LNCaP clone FGC (cell line): Measurements from ENCODE around the gene KRT31.
"Not testable (repeated sequence)": the region's sequence is repeated elsewhere in the genome, so short reads cannot be mapped to it uniquely, and the experiment has no call there.

Source experiments
- DNase-seq: peaks from one replicate; pipeline ENCODE4 v3.0.0-alpha.2; 2011; ENCODE audit warnings: low read depth
- H3K4me3 ChIP-seq: 2 replicates; pipeline ENCODE4 v1.5.1; 2011; ENCODE audit warnings: mild to moderate bottlenecking, low read depth, low read length, control low read depth
- CTCF ChIP-seq: IDR thresholded peaks from 2 replicates; pipeline ENCODE4 v1.5.1; 2012; ENCODE audit warnings: mild to moderate bottlenecking; ENCODE audit not compliant: control insufficient read depth, insufficient read depth; ENCODE audit errors: extremely low read depth

KRT31 gene

GRCh38 chr17:41390411-41390938 lies 6.9 kb downstream of the KRT31 start:
- no peak for TF ChIP-seq CTCF
- no peak for DNase-seq
- H3K4me3 ChIP-seq: no peak overlapping the region

DNA sequence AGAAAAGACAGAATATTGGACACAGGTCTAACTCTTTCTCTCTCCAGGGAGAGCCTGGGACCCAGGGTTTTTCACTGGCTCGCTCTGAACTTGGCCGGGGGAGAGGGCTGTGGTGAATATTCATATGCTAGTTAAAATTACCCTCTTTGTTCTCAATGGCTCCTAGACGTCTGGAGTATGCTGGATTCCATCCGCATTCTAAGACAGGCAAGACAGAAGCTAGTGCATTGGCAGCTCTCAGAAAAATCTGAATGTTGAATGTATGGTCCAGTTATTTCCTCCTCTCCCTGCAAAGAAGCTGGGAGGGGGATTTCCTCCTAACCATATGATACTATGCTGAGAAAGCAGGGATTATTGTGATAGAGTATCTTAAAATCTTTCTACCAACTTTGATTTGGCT lies 9.7 kb downstream of the KRT31 start:
- no peak for DNase-seq
- no peak for TF ChIP-seq CTCF
- H3K4me3 ChIP-seq: no peak overlapping the region

DNA sequence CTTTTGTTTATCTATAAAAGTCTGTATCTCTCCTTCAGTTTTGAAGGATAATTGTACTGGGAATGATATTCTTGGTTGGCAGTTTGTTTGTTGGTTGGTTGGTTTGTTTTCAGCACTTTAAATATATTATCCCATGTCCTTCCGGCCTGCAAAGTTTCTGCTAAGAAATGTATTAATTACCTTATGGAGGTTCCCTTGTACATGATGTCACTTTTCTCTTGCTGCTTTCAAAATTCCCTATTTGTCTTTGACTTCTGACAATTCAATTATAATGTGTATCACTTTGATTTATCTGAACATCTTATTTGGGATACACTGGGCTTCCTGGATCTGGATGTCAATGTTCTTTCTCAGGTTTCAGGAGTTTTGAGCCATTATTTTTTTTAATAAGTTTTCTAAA lies 11.2 kb downstream of the KRT31 start:
- no peak for TF ChIP-seq CTCF
- no peak overlapping the region for H3K4me3 ChIP-seq
- no peak for DNase-seq

DNA sequence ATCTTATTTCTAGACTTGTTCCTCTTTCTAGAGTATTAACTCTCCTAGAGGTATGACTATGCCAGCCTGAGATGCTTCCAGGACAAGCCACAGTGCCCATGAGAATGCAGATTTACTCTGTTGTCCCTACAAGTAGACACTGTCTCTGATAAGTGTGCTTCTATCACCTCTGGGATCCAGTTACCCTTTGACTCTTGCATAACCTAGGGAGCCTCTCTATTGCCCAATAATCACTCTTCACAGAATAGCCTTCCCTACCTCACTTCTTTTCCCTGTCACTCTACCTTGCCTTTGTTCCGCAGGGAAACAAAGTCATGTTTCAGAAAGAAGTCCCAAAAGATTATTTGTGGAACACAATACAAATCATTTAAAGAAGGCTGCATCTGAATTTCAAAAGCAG lies 13.7 kb downstream of the KRT31 start:
- H3K4me3 ChIP-seq: no peak overlapping the region
- no peak for DNase-seq
- TF ChIP-seq CTCF: no peak

GRCh38 chr17:41382394-41382793 lies 15.0 kb downstream of the KRT31 start:
- no peak overlapping the region for H3K4me3 ChIP-seq
- no peak for DNase-seq
- TF ChIP-seq CTCF: no peak

- DNase-seq, H3K4me3 ChIP-seq: not testable (repeated sequence)
Measured at GRCh38 chr17:41381943-41382342, 15.5 kb downstream of the KRT31 start, which contains the start of gene KRT34. Gene KRT34 (minus strand): TSS chr17:41382306. CDS start chr17:41382246, 60 bp downstream.

DNA sequence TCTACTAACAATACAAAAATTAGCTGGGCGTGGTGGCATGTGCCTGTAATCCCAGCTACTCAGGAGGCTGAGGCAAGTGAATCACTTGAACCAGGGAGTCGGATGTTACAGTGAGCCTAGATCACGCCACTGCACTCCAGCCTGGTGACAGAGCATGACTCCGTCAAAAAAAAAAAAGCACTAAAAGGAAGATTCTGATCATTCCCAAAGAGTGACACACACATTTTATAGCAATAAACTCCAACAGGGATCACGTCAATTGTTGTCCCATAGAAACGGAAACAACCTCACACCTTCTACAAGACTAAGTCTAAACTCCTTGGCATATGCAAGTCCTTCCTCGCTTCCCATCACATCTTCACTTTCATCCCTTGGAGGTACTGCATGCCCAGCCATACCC lies 17.3 kb downstream of the KRT31 start:
- H3K4me3 ChIP-seq, DNase-seq: not testable (repeated sequence)

DNA sequence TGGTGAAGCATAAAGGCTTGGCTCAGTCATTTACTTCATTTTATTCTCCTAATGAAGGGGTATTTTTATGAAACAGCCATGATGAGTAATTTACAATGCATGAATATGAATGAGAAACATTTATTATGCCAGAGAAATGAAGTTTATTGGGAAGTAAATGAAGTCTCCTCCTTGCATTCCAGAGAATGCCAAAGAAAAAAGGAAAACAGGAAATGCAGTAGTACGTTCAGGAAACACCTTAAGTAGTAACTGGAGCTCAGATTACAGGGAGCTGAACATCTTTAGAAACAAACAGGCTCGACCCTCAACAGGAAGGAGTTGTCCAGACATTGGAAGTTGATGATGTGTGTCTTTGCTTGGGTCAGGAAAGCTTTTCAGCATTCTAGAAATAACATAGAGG lies 19.9 kb downstream of the KRT31 start:
- no peak overlapping the region for H3K4me3 ChIP-seq
- DNase-seq: no peak
- no peak for TF ChIP-seq CTCF
